ENCODE results near the gene CEP55. TPM values are rescaled to one million over a fixed set of nuclear protein-coding genes. Genes with fewer than 3 reads are reported as not detected.

The CEP55 gene
- total RNA-seq, 1 experiment from 2014 or later: 17.3 TPM

DNA sequence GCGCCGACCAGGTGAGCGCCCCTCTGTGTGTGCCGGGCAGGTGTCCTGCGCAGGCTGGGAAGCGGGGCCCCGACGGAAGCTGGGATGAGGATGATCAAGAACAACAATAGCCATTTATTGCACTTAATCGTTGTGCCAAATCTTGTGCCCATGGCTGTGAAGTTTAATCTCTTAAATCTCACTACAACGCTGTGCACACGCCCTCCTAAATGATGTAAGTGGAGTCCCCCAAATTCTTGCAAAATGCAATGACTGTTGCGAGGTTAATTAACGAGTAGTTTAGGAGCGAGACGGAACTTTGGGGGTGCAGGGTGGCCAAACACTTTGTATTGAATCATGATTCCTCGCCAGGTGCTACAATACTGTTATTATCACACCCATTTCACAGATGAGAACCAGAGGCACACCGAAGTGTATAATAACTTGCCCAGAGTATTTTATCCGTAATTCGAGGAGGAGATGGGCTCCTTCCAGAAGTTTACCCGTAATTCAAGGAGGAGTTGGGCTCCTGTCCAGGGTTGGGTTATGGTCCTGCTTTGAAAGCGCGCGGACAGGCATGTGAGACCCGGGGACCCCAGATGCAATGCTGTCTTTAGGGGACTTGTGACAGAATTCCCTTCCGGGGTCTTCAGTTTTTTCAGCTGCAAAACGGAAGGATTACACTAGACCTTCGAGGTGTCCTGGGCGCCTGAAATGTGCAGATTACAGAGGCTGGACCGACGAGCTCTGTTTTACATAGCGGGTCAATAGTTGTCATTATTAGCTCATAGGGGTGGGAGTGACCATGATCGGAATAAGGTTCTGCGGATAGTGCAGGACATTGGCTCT, 71.1 kb downstream of the CEP55 start:
- Mint-ChIP-seq H3K4me3 (peak overlapping the region; percentile 86), H3K27me3 (ENCODE audit: low read depth) (peaks cover 85% of the 10 kb centered on the region), H3K4me1 (peaks cover 21% of the 10 kb centered on the region), H3K27ac (no peak overlapping the region), H3K36me3 (no peaks in the 10 kb centered on the region), H3K9me3 (no peaks in the 10 kb centered on the region)
- POLR2A ChIA-PET: interaction anchor here (0.5 kb wide), 1 partner anchor 90 kb away, joined by 7 read pairs; no protein-coding TSS in a partner anchor
- ATAC-seq (no peak), DNase-seq (ENCODE audit: low spot score) (no peak)
- TF ChIP-seq, protein P1, sequence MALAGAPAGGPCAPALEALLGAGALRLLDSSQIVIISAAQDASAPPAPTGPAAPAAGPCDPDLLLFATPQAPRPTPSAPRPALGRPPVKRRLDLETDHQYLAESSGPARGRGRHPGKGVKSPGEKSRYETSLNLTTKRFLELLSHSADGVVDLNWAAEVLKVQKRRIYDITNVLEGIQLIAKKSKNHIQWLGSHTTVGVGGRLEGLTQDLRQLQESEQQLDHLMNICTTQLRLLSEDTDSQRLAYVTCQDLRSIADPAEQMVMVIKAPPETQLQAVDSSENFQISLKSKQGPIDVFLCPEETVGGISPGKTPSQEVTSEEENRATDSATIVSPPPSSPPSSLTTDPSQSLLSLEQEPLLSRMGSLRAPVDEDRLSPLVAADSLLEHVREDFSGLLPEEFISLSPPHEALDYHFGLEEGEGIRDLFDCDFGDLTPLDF (CRISPR knock-in tag; IDR thresholded peaks at IDR 0.05): no peak
- TF ChIP-seq, protein P2, sequence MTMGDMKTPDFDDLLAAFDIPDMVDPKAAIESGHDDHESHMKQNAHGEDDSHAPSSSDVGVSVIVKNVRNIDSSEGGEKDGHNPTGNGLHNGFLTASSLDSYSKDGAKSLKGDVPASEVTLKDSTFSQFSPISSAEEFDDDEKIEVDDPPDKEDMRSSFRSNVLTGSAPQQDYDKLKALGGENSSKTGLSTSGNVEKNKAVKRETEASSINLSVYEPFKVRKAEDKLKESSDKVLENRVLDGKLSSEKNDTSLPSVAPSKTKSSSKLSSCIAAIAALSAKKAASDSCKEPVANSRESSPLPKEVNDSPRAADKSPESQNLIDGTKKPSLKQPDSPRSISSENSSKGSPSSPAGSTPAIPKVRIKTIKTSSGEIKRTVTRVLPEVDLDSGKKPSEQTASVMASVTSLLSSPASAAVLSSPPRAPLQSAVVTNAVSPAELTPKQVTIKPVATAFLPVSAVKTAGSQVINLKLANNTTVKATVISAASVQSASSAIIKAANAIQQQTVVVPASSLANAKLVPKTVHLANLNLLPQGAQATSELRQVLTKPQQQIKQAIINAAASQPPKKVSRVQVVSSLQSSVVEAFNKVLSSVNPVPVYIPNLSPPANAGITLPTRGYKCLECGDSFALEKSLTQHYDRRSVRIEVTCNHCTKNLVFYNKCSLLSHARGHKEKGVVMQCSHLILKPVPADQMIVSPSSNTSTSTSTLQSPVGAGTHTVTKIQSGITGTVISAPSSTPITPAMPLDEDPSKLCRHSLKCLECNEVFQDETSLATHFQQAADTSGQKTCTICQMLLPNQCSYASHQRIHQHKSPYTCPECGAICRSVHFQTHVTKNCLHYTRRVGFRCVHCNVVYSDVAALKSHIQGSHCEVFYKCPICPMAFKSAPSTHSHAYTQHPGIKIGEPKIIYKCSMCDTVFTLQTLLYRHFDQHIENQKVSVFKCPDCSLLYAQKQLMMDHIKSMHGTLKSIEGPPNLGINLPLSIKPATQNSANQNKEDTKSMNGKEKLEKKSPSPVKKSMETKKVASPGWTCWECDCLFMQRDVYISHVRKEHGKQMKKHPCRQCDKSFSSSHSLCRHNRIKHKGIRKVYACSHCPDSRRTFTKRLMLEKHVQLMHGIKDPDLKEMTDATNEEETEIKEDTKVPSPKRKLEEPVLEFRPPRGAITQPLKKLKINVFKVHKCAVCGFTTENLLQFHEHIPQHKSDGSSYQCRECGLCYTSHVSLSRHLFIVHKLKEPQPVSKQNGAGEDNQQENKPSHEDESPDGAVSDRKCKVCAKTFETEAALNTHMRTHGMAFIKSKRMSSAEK (CRISPR knock-in tag; IDR thresholded peaks at IDR 0.05; ENCODE audit: borderline replicate concordance): no peak
- no peak for TF ChIP-seq ZNF121 (CRISPR knock-in tag; IDR thresholded peaks at IDR 0.05)
- TF ChIP-seq TEAD1 (CRISPR knock-in tag; IDR thresholded peaks at IDR 0.05): no peak
- no peak for TF ChIP-seq ZBTB21 (CRISPR knock-in tag; IDR thresholded peaks at IDR 0.05; ENCODE audit: borderline replicate concordance)
- TF ChIP-seq, protein P3, sequence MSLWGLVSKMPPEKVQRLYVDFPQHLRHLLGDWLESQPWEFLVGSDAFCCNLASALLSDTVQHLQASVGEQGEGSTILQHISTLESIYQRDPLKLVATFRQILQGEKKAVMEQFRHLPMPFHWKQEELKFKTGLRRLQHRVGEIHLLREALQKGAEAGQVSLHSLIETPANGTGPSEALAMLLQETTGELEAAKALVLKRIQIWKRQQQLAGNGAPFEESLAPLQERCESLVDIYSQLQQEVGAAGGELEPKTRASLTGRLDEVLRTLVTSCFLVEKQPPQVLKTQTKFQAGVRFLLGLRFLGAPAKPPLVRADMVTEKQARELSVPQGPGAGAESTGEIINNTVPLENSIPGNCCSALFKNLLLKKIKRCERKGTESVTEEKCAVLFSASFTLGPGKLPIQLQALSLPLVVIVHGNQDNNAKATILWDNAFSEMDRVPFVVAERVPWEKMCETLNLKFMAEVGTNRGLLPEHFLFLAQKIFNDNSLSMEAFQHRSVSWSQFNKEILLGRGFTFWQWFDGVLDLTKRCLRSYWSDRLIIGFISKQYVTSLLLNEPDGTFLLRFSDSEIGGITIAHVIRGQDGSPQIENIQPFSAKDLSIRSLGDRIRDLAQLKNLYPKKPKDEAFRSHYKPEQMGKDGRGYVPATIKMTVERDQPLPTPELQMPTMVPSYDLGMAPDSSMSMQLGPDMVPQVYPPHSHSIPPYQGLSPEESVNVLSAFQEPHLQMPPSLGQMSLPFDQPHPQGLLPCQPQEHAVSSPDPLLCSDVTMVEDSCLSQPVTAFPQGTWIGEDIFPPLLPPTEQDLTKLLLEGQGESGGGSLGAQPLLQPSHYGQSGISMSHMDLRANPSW (CRISPR knock-in tag; conservative IDR thresholded peaks at IDR 0.05; ENCODE audit: low read depth): no peak
- TF ChIP-seq, protein P4, sequence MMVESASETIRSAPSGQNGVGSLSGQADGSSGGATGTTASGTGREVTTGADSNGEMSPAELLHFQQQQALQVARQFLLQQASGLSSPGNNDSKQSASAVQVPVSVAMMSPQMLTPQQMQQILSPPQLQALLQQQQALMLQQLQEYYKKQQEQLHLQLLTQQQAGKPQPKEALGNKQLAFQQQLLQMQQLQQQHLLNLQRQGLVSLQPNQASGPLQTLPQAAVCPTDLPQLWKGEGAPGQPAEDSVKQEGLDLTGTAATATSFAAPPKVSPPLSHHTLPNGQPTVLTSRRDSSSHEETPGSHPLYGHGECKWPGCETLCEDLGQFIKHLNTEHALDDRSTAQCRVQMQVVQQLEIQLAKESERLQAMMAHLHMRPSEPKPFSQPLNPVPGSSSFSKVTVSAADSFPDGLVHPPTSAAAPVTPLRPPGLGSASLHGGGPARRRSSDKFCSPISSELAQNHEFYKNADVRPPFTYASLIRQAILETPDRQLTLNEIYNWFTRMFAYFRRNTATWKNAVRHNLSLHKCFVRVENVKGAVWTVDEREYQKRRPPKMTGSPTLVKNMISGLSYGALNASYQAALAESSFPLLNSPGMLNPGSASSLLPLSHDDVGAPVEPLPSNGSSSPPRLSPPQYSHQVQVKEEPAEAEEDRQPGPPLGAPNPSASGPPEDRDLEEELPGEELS (CRISPR knock-in tag; IDR thresholded peaks at IDR 0.05): no peak
- no peak for TF ChIP-seq EMX1 (CRISPR knock-in tag; IDR thresholded peaks at IDR 0.05)
- TF ChIP-seq, protein P5, sequence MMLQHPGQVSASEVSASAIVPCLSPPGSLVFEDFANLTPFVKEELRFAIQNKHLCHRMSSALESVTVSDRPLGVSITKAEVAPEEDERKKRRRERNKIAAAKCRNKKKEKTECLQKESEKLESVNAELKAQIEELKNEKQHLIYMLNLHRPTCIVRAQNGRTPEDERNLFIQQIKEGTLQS (CRISPR knock-in tag; conservative IDR thresholded peaks at IDR 0.05): no peak
- TF ChIP-seq TCF7 (CRISPR knock-in tag; IDR thresholded peaks at IDR 0.05; ENCODE audit: low read depth): no peak
- TF ChIP-seq RORB (CRISPR knock-in tag; IDR thresholded peaks at IDR 0.05): no peak
- TF ChIP-seq RELA (CRISPR knock-in tag; IDR thresholded peaks at IDR 0.05; ENCODE audit: borderline replicate concordance): no peak
- no peak for TF ChIP-seq NFYB (CRISPR knock-in tag; conservative IDR thresholded peaks at IDR 0.05; ENCODE audit: low read depth)
- TF ChIP-seq NR3C1 (CRISPR knock-in tag; conservative IDR thresholded peaks at IDR 0.05; ENCODE audit: low read depth): no peak
- TF ChIP-seq, protein P6, sequence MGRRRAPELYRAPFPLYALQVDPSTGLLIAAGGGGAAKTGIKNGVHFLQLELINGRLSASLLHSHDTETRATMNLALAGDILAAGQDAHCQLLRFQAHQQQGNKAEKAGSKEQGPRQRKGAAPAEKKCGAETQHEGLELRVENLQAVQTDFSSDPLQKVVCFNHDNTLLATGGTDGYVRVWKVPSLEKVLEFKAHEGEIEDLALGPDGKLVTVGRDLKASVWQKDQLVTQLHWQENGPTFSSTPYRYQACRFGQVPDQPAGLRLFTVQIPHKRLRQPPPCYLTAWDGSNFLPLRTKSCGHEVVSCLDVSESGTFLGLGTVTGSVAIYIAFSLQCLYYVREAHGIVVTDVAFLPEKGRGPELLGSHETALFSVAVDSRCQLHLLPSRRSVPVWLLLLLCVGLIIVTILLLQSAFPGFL (CRISPR knock-in tag; IDR thresholded peaks at IDR 0.05; ENCODE audit: borderline replicate concordance): no peak
- TF ChIP-seq, protein P7, sequence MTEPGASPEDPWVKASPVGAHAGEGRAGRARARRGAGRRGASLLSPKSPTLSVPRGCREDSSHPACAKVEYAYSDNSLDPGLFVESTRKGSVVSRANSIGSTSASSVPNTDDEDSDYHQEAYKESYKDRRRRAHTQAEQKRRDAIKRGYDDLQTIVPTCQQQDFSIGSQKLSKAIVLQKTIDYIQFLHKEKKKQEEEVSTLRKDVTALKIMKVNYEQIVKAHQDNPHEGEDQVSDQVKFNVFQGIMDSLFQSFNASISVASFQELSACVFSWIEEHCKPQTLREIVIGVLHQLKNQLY (CRISPR knock-in tag; IDR thresholded peaks at IDR 0.05): no peak
- TF ChIP-seq, protein P8, sequence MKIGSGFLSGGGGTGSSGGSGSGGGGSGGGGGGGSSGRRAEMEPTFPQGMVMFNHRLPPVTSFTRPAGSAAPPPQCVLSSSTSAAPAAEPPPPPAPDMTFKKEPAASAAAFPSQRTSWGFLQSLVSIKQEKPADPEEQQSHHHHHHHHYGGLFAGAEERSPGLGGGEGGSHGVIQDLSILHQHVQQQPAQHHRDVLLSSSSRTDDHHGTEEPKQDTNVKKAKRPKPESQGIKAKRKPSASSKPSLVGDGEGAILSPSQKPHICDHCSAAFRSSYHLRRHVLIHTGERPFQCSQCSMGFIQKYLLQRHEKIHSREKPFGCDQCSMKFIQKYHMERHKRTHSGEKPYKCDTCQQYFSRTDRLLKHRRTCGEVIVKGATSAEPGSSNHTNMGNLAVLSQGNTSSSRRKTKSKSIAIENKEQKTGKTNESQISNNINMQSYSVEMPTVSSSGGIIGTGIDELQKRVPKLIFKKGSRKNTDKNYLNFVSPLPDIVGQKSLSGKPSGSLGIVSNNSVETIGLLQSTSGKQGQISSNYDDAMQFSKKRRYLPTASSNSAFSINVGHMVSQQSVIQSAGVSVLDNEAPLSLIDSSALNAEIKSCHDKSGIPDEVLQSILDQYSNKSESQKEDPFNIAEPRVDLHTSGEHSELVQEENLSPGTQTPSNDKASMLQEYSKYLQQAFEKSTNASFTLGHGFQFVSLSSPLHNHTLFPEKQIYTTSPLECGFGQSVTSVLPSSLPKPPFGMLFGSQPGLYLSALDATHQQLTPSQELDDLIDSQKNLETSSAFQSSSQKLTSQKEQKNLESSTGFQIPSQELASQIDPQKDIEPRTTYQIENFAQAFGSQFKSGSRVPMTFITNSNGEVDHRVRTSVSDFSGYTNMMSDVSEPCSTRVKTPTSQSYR (CRISPR knock-in tag; IDR thresholded peaks at IDR 0.05): no peak
- TF ChIP-seq ZNF423 (CRISPR knock-in tag; IDR thresholded peaks at IDR 0.05): no peak
- no peak for TF ChIP-seq ZNF219 (CRISPR knock-in tag; IDR thresholded peaks at IDR 0.05; ENCODE audit: borderline replicate concordance)
- CTCF ChIA-PET: interaction anchor here (0.8 to 1.9 kb wide), 6 partner anchors 9 to 254 kb away, joined by 3 to 18 read pairs (median 6); no protein-coding TSS in a partner anchor
